ENCODE data around the gene SH3BP5L.

- no peak for TF ChIP-seq CTCF (IDR thresholded peaks at IDR 0.05)
- no peak for TF ChIP-seq POLR2A (IDR thresholded peaks at IDR 0.05)
Measured at GRCh38 chr1:248787430-248787829, 38.3 kb downstream of the SH3BP5L start.
